IMR-90 (cell line): ENCODE results near the gene TGM2. TPM values are rescaled to one million over a fixed set of nuclear protein-coding genes. Genes with fewer than 3 reads are reported as not detected.

Source experiments
- ATAC-seq: fragments of 200-7000 bp; cut with Tn5 transposase; 2 replicates; pipeline ENCODE4 v1.9.1; 2020; ENCODE audit warnings: low read depth, mild to moderate bottlenecking, moderate library complexity
- BruUV-seq: library from RNA; stranded (reverse); fragments of 400-500 nt; replicated peaks from 2 replicates; lab custom pipeline; 2021; lab: Mats Ljungman, UMichigan
- CTCF ChIA-PET: fragments of 300-600 bp; formaldehyde crosslinking; extraction: SDS; loops from one replicate; lab custom pipeline; 2021; ENCODE audit warnings: antibody characterized with exemption; lab: Yijun Ruan, JAX
- POLR2A ChIA-PET: fragments of 300-600 bp; sonication (Branson Sonifier 250); formaldehyde crosslinking; loops from one replicate; lab custom pipeline; 2022; ENCODE audit warnings: antibody characterized with exemption; ENCODE audit not compliant: unreplicated experiment; lab: Charles Lee
- DNase-seq: peaks from one replicate; pipeline ENCODE4 v3.0.0; 2013
- H2AFZ ChIP-seq: replicated peaks from 2 replicates; pipeline ENCODE3; 2013; ENCODE audit warnings: low read length, mild to moderate bottlenecking; ENCODE audit not compliant: poor library complexity
- H2AK5ac ChIP-seq: 2 replicates; pipeline ENCODE4 v1.6.1; 2013; ENCODE audit warnings: low read depth, low read length, inconsistent platforms
- H2AK9ac ChIP-seq: replicated peaks from 2 replicates; pipeline ENCODE3; 2013; ENCODE audit warnings: mild to moderate bottlenecking, low read depth, low read length, moderate library complexity; ENCODE audit not compliant: poor library complexity
- H2BK120ac ChIP-seq: 2 replicates; pipeline ENCODE4 v1.6.1; 2013; ENCODE audit warnings: low read depth, low read length, inconsistent platforms
- H2BK15ac ChIP-seq: 3 replicates; pipeline ENCODE4 v1.6.1; 2013; ENCODE audit warnings: low read depth, low read length, inconsistent platforms
- H2BK20ac ChIP-seq: 2 replicates; pipeline ENCODE4 v1.6.1; 2013; ENCODE audit warnings: low read depth, mild to moderate bottlenecking, inconsistent platforms, low read length, moderate library complexity
- H2BK5ac ChIP-seq: 2 replicates; pipeline ENCODE4 v1.6.1; 2013; ENCODE audit warnings: mild to moderate bottlenecking, low read depth, low read length, inconsistent platforms; ENCODE audit not compliant: poor library complexity, severe bottlenecking
- H3K14ac ChIP-seq: replicated peaks from 2 replicates; pipeline ENCODE4 v1.6.1; 2013; ENCODE audit warnings: low read depth, low read length, inconsistent platforms
- H3K18ac ChIP-seq: 2 replicates; pipeline ENCODE4 v1.6.1; 2013; ENCODE audit warnings: low read depth, low read length, control low read depth
- H3K23ac ChIP-seq: 2 replicates; pipeline ENCODE4 v1.6.1; 2013; ENCODE audit warnings: low read depth, low read length, inconsistent platforms
- H3K27ac ChIP-seq: 2 replicates; pipeline ENCODE4 v1.5.1; 2013; ENCODE audit warnings: mild to moderate bottlenecking, control low read depth, low read length; ENCODE audit not compliant: insufficient read depth
- H3K27me3 ChIP-seq: 2 replicates; pipeline ENCODE4 v1.6.1; 2013; ENCODE audit warnings: low read length; ENCODE audit not compliant: control insufficient read depth, insufficient read depth
- H3K36me3 ChIP-seq: 2 replicates; pipeline ENCODE4 v1.6.1; 2013; ENCODE audit warnings: low read length, mixed read lengths; ENCODE audit not compliant: control insufficient read depth, insufficient read depth
- H3K4ac ChIP-seq: 2 replicates; pipeline ENCODE4 v1.6.1; 2013; ENCODE audit warnings: low read depth, low read length, inconsistent platforms
- H3K4me1 ChIP-seq: 2 replicates; pipeline ENCODE4 v1.6.1; 2013; ENCODE audit warnings: low read length, mixed read lengths; ENCODE audit not compliant: control insufficient read depth, insufficient read depth
- H3K4me2 ChIP-seq: 2 replicates; pipeline ENCODE4 v1.6.1; 2013; ENCODE audit warnings: low read depth, mild to moderate bottlenecking, control low read depth, low read length, moderate library complexity
- H3K4me3 ChIP-seq: 2 replicates; pipeline ENCODE4 v1.5.1; 2013; ENCODE audit warnings: low read depth, mild to moderate bottlenecking, control low read depth, low read length, moderate library complexity; ENCODE audit not compliant: insufficient read depth
- H3K56ac ChIP-seq: 2 replicates; pipeline ENCODE4 v1.6.1; 2013; ENCODE audit warnings: low read length, inconsistent platforms; ENCODE audit not compliant: insufficient read depth; ENCODE audit errors: extremely low read depth
- H3K79me1 ChIP-seq, 2 experiments: 2 replicates each; pipeline ENCODE4 v1.6.1; 2013; ENCODE audit warnings: low read length in 2 of 2, inconsistent platforms in 1 of 2, low read depth in 1 of 2
- H3K9ac ChIP-seq: 2 replicates; pipeline ENCODE4 v1.6.1; 2013; ENCODE audit warnings: low read depth, low read length, control low read depth
- H3K9me1 ChIP-seq: 2 replicates; pipeline ENCODE4 v1.6.1; 2013; ENCODE audit warnings: low read length, inconsistent platforms; ENCODE audit not compliant: insufficient read depth
- H3K9me3 ChIP-seq: 2 replicates; pipeline ENCODE4 v1.6.1; 2013; ENCODE audit warnings: low read length; ENCODE audit not compliant: control insufficient read depth, insufficient read depth
- H4K20me1 ChIP-seq: 2 replicates; pipeline ENCODE4 v1.6.1; 2013; ENCODE audit warnings: low read length, inconsistent platforms; ENCODE audit not compliant: insufficient read depth
- H4K5ac ChIP-seq: 2 replicates; pipeline ENCODE4 v1.6.1; 2013; ENCODE audit warnings: mild to moderate bottlenecking, low read depth, low read length, control low read depth
- H4K8ac ChIP-seq, 2 experiments: 2 replicates each; pipeline ENCODE4 v1.6.1; 2013; ENCODE audit warnings: low read depth in 2 of 2, low read length in 2 of 2, control low read depth in 1 of 2, inconsistent platforms in 1 of 2
- H4K91ac ChIP-seq: 2 replicates; pipeline ENCODE4 v1.6.1; 2013; ENCODE audit warnings: low read depth, low read length, inconsistent platforms; ENCODE audit not compliant: insufficient read depth
- BHLHE40 ChIP-seq: fragments of 150-350 bp; IDR thresholded peaks from 2 replicates; pipeline ENCODE4 v1.6.1; 2016; ENCODE audit warnings: mild to moderate bottlenecking, low read depth, low read length
- CEBPB ChIP-seq: IDR thresholded peaks from 2 replicates; pipeline ENCODE4 v1.6.1; 2012; ENCODE audit warnings: low read depth, low read length, improper control_type of control experiment
- CHD1 ChIP-seq: IDR thresholded peaks from 2 replicates; pipeline ENCODE4 v1.6.1; 2012; ENCODE audit warnings: low read depth, low read length, improper control_type of control experiment
- FOS ChIP-seq: fragments of 150-350 bp; IDR thresholded peaks from 2 replicates; pipeline ENCODE4 v1.6.1; 2016; ENCODE audit warnings: low read depth, low read length
- MXI1 ChIP-seq: IDR thresholded peaks from 2 replicates; pipeline ENCODE4 v1.6.1; 2012; ENCODE audit warnings: low read depth, mild to moderate bottlenecking, low read length, moderate library complexity, borderline replicate concordance
- NFE2L2 ChIP-seq: fragments of 150-350 bp; IDR thresholded peaks from 2 replicates; pipeline ENCODE4 v1.6.1; 2016; ENCODE audit warnings: low read depth, mild to moderate bottlenecking, low read length
- RAD21 ChIP-seq: IDR thresholded peaks from 2 replicates; pipeline ENCODE4 v1.6.1; 2012; ENCODE audit warnings: low read length, improper control_type of control experiment
- RCOR1 ChIP-seq: IDR thresholded peaks from 2 replicates; pipeline ENCODE4 v1.6.1; 2012; ENCODE audit warnings: mild to moderate bottlenecking, low read length, improper control_type of control experiment; ENCODE audit not compliant: insufficient replicate concordance
- RFX5 ChIP-seq: IDR thresholded peaks from 2 replicates; pipeline ENCODE4 v1.8.0; 2012; ENCODE audit warnings: low read depth, mild to moderate bottlenecking, low read length, moderate library complexity
- SMC3 ChIP-seq: fragments of 150-350 bp; IDR thresholded peaks from 2 replicates; pipeline ENCODE4 v1.6.1; 2016; ENCODE audit warnings: low read depth, mild to moderate bottlenecking, antibody characterized with exemption, low read length, moderate library complexity
- WGBS, 2 experiments: methylation state at CpG; one replicate each; pipeline versions ENCODE4 v1.1.5 to v1.1.7; 2013; ENCODE audit warnings: missing lambda C conversion rate in 2 of 2; ENCODE audit not compliant: insufficient read length in 1 of 2; ENCODE audit errors: extremely low coverage in 2 of 2; 5-methylcytosine and 5-hydroxymethylcytosine counted together
- dilution Hi-C: fragments of 300-500 bp; cut with HindIII; formaldehyde crosslinking; loops from one replicate; pipeline ENCODE4 v1.14.3; 2018; ENCODE audit warnings: low sequenced_read_pairs; ENCODE audit not compliant: unreplicated experiment
- in situ Hi-C: fragments of 300-500 bp; cut with MboI; formaldehyde crosslinking; loops from 3 replicates; pipeline ENCODE4 v1.14.3; 2019; ENCODE audit warnings: low sequenced_read_pairs, inconsistent platforms, mixed read lengths
- intact Hi-C: fragments of 100-400 bp; cut with micrococcal nuclease; formaldehyde crosslinking; loops from 2 replicates; pipeline ENCODE4 v1.10.0; 2022
- polyA plus RNA-seq, 3 experiments: library from polyadenylated mRNA; depleted of rRNA; stranded (reverse); fragments of >200 nt; gene quantifications; 2 replicates each; pipeline ENCODE4 v1.2.3, GENCODE V29; 2012; ENCODE audit warnings: low replicate concordance in 1 of 3
- total RNA-seq: library from RNA; depleted of rRNA; stranded (reverse); fragments of >200 nt; gene quantifications from 2 replicates; pipeline ENCODE4 v1.2.3, GENCODE V29; 2012
- TF ChIP-seq, protein P1 (sequence below): conservative IDR thresholded peaks from 2 replicates; pipeline ENCODE4 v1.5.1; 2012; ENCODE audit warnings: mild to moderate bottlenecking, low read depth, low read length, improper control_type of control experiment

TGM2 gene
- total and polyA plus RNA-seq, 2 of the 4 experiments (the other 2 are of a cell fraction), result 239 to 268 TPM

DNA sequence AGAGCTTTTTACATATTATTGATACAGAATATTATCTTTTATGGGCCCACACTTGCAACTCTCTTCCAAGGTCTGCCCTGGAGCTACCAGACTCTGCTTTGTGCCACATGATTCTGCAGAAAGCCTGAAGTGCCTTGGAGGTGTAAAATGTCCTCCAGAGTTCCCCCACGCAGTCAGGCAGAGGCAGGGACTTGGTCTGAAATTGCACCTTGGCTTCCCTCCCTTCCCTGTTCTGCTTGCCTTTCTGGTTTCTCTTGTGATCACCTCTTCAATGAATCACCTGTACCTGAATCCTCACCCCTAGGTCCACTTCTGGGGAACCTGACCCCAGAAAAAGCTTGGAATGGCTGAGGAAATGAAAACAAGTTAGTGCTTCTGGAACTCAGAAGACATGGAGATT lies 43.0 kb upstream of the TGM2 start:
- Histone ChIP-seq H2AFZ (no peak overlapping the region), H3K27me3 (no peaks in the 10 kb centered on the region), H3K36me3 (no peaks in the 10 kb centered on the region), H2BK20ac (peak overlapping the region; percentile 28; the same call in 1 of the 2 replicates), H3K79me1 (no peaks in the 10 kb centered on the region), H3K18ac (no peak overlapping the region), H2BK5ac (no peak overlapping the region), H2BK15ac (peak overlapping the region; percentile 8; the same call in 1 of the 3 replicates), H4K8ac (no peak overlapping the region), H3K4me3 (no peak overlapping the region), H3K9me3 (no peaks in the 10 kb centered on the region), H3K9ac (no peak overlapping the region), H3K27ac (no peak overlapping the region), H3K4me2 (no peak overlapping the region), H3K4ac (no peak overlapping the region), H3K23ac (no peak overlapping the region), H4K5ac (no peak overlapping the region), H4K20me1 (no peaks in the 10 kb centered on the region), H3K4me1 (peaks cover 11% of the 10 kb centered on the region), H3K56ac (no peak overlapping the region), H3K14ac (no peak overlapping the region), H2BK120ac (peak overlapping the region; percentile 3; the same call in 1 of the 2 replicates), H2AK9ac (no peak overlapping the region), H2AK5ac (peak overlapping the region; percentile 72; the same call in 1 of the 2 replicates), H4K91ac (no peak overlapping the region), H3K9me1 (peaks cover 13% of the 10 kb centered on the region)
- CTCF ChIA-PET, result interaction anchor here (2.0 kb wide), 1 partner anchor 7 kb away, joined by 4 read pairs; no protein-coding TSS in a partner anchor
- in situ Hi-C loops (no loop called here), dilution Hi-C loops (no loop called here), intact Hi-C loops (no loop called here)
- 100% methylated on average over 1 of the region's 1 CpG; no CpG with 5 or more reads in 1 of the 2 experiments for WGBS, 2 experiments
- BruUV-seq, result no TSS peak
- no peak for DNase-seq
- POLR2A ChIA-PET, result no interaction called here
- ATAC-seq, result no peak
- TF ChIP-seq MXI1 (no peak), RAD21 (no peak), CHD1 (no peak), BHLHE40 (no peak), RFX5 (no peak), SMC3 (no peak), FOS (no peak), CEBPB (no peak), NFE2L2 (no peak), RCOR1 (no peak)
- TF ChIP-seq, protein P1, sequence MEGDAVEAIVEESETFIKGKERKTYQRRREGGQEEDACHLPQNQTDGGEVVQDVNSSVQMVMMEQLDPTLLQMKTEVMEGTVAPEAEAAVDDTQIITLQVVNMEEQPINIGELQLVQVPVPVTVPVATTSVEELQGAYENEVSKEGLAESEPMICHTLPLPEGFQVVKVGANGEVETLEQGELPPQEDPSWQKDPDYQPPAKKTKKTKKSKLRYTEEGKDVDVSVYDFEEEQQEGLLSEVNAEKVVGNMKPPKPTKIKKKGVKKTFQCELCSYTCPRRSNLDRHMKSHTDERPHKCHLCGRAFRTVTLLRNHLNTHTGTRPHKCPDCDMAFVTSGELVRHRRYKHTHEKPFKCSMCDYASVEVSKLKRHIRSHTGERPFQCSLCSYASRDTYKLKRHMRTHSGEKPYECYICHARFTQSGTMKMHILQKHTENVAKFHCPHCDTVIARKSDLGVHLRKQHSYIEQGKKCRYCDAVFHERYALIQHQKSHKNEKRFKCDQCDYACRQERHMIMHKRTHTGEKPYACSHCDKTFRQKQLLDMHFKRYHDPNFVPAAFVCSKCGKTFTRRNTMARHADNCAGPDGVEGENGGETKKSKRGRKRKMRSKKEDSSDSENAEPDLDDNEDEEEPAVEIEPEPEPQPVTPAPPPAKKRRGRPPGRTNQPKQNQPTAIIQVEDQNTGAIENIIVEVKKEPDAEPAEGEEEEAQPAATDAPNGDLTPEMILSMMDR, result no peak
